Measurements from ENCODE around the gene NME1.
A peak's percentile ranks its signal among the peaks of the same experiment; 100 is the strongest.
"Not testable (repeated sequence)": the region's sequence is repeated elsewhere in the genome, so short reads cannot be mapped to it uniquely, and the experiment has no call there.

Gene NME1

GRCh38 chr17:51144266-51145022 lies 8.9 kb upstream of the NME1 start:
- no peak for DNase-seq (ENCODE audit: low spot score)

DNA sequence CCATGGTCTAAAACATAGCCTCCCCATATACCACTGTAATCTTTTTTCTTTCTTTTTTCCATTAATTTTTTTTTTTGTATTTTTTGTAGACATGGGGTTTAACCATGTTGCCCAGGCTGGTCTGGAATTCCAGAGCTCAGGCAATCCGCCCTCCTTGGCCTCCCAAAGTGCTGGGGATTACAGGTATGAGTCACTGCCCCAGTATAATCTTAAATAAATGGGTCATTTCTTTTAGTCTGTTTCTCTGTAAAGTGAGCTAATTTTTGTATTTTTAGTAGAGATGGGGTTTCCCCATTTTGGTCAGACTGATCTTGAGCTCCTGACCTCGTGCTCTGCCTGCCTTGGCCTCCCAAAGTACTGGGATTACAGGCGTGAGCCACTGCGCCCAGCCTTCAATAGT lies 5.7 kb upstream of the NME1 start:
- DNase-seq (ENCODE audit: low spot score): no peak

DNA sequence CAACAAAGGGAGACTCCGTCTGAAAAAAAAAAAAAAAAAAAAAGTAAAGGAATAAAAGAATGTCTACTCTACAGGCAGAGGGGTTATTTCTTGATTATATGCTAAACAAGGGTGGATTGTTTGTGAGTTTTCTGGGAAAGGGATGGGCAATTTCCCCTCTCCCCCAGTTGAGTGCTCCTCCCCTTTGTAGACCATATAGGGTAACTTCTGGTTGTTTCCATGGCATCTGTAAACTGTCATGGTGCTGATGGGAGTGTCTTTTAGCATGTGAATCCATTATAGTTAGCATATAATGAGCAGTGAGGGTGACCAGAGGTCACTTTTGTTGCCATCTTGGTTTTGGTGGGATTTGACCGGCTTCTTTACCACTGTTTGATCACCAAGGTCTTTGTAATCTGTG lies 4.2 kb upstream of the NME1 start:
- no peak for DNase-seq (ENCODE audit: low spot score)

DNA sequence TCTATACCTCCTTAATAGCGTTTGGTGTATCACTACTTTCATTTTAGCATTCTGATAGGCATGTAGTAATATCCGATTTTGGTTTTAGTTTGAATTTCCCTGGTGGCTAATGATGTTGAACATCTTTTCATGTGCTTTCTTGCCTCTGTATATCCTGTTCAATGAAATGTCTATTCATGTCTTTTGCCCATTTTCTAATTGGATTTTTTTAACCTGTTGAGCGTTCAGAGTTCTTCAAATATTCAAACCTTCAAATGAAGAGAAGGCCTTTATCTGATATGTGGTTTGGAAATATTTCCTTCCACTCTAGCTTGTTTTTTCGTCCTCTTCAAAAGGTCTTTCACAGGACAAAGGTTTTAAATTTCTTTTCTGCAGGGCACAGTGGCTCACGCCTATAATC lies 2.4 kb upstream of the NME1 start:
- DNase-seq (ENCODE audit: low spot score): no peak

DNA sequence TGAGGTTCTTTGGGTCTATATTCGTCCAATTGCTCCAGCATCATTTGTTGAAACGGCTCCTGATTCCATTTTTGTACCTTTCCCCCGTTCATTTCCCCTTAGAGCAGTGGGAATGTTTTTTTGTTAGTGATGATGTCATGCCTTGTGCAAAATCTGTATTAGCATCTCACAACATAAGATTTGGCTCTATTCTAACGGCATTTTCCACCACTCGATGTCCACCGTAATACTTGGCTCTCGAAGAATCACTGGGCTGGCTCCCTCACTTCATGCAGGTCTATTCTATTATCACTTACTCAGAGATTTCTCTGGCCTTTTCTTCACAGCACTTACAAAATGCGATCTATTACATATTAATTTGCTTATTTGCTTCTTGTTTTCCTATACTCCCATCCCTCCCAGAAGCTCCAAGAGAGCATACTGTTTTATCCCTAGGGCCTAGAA lies 571 bp upstream of the NME1 start:
- DNase-seq (ENCODE audit: low spot score): peak; percentile 26

- peak; percentile 14 for DNase-seq (ENCODE audit: low spot score)
Observed at GRCh38 chr17:51154176-51154575, 817 bp downstream of the NME1 start.

GRCh38 chr17:51155416-51155815 lies 2.1 kb downstream of the NME1 start:
- no peak for DNase-seq (ENCODE audit: low spot score)

GRCh38 chr17:51159604-51160003 lies 6.2 kb downstream of the NME1 start:
- no peak for DNase-seq (ENCODE audit: low spot score)

DNA sequence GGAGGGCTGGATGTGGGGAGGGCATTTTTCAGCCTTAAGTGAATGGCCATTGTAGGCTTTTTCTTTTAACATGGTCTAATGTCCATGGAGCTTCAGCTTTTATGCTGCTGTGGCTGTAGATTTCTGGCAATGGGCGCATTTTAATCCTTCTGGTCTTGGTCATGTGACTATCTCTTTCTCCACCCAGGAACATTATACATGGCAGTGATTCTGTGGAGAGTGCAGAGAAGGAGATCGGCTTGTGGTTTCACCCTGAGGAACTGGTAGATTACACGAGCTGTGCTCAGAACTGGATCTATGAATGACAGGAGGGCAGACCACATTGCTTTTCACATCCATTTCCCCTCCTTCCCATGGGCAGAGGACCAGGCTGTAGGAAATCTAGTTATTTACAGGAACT lies 8.2 kb downstream of the NME1 start:
- no peak for DNase-seq (ENCODE audit: low spot score)

DNA sequence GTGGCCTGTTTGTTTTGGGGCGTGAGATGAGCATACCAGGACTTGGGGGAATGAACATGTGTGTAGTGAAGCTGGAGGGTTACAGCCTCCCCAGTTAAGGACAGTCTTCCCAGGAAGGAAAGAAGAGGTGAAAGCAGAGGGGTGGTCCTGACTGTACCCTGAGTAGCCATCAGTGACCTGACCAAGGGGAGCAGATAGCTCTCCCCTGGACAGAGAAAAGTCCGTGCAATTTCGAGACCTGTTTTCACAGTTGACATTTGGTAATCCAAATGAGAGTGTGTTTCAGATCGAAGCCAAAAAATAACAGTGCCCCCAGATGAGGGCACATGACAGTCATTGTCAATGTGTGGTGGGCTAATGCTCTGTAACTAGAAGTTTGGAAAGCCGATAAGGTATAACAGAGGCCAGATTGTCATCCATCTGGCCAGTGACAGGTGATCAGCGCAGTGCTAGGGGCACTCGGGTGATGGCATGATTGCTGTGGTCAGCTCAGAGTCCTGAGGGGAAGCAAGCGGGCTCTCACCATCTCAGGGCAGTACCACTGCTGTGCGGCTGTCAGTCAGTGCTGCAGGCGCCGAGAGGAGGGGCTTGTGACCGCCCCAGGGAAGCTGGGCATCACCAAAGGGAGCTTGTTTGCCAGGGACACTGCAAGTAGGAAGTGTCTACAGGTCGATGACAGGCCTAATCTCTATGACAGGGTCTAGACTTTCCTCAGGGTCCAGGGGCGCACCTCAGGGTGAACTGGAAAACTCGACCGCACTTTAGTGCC lies 11.7 kb downstream of the NME1 start:
- no peak for DNase-seq (ENCODE audit: low spot score)

DNA sequence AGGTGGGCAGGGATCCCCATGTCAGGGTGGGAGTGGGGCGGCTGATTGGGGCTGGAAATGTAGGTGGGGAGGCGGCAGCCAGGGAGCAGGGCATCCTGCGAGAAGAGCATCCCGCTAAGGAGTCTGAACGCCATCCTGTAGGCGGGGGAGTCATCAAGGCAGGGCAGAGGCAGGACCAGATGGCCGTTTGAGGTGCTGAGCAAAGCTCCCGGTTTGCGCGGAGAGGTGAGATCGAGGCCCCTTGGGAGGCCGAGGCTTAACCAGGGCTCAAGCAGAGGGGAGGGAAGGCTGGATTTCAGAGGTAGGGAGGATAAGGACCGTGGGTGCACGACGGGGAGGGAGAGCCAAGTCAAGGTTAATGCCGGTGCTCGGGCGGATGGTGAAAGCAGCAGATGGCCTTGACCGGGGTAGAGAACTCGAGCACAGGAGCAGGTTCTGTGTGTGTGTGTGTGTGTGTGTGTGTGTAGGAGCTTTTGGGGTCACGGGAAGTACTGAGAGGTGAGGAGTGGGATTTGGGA lies 12.4 kb downstream of the NME1 start:
- DNase-seq (ENCODE audit: low spot score): peak; percentile 41

GRCh38 chr17:51166198-51166986 lies 13.0 kb downstream of the NME1 start, which contains the start of gene NME2:
Gene NME2 (plus strand): TSS chr17:51166411. CDS start chr17:51166831, 420 bp downstream.
- DNase-seq (ENCODE audit: low spot score): peak; percentile 98

DNA sequence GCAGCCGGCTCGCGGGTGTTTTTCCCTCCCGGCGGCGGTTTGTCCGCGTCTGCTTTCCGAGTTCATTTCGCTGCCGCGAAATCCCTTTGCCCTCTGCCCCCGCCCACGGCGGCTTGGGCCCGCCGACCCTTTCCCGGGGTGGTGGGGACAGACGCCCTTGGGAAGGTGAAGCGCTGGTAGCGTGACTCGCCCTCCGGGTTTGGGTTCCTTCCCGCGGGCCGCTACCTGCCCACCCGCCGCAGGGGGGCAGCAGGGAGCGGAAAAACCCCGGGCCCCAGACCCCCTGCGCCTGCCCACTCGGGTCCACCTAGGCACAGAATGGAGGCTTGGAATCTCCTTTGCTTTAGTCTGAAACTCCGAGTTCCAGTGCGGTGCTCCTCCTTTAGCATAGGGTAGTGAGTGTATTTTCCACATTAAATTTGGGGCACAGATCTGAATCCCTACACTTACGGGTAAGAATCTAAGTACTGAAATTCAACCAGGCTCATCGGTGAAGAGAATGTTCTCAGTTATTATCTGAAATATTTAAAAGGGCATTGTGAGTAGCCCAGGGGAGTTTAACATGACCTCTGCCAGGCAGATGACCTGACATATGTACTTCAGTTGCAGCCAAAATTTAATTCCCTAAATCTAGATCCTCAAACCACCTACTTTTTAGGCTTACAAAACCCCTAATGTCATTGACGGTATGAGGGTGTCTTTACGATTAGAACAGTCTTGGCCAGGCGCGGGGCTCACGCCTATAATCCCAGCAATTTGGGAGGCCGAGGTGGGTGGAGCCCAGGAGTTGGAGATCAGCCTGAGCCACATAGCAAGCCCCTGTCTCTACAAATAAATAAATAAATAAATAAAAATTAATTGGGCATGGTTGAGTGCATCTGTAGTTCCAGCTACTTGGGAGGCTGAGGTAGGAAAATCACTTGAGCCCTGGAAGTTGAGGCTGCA lies 13.9 kb downstream of the NME1 start:
- peak; percentile 91 for DNase-seq (ENCODE audit: low spot score)

- no peak for DNase-seq (ENCODE audit: low spot score)
Observed at GRCh38 chr17:51169340-51169739, 16.0 kb downstream of the NME1 start.

- DNase-seq (ENCODE audit: low spot score): no peak
Observed at GRCh38 chr17:51170736-51171135, 17.4 kb downstream of the NME1 start.

DNA sequence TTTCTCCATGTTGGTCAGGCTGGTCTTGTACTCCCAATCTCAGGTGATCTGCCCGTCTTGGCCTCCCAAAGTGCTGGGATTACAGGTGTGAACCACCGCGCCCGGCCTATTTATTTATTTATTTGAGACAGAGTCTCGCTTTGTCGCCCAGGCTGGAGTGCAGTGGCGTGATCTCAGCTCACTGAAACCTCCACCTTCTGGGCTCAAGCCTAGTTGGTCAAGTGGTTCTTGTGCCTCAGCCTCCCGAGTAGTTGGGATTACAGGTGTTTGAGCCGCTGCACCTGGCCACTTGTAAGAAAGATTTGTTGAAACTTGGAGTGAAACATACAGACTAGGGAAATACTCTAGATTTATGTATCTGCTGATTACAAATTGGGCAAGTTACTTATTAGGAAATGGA lies 18.7 kb downstream of the NME1 start:
- DNase-seq (ENCODE audit: low spot score): not testable (repeated sequence)

DNA sequence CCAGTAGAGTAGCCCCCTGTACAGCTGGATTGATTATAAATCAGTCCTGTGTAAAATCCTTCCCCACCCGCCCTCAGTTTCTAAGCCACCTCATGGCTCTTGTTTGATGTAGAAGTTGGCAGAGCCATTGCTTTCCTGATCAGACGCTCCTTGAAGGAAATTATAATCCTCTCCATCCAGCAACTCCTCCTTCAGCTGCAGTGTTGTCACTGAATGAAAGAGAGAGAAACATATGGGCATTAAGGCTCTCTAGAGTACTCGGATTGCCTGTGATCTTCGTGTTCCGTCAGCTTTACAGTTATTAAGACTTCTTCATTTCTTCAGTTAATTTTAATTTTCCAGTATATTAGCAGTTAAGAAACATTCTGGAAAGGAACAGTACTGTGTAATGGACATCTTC lies 27.1 kb downstream of the NME1 start:
- DNase-seq (ENCODE audit: low spot score): no peak

DNA sequence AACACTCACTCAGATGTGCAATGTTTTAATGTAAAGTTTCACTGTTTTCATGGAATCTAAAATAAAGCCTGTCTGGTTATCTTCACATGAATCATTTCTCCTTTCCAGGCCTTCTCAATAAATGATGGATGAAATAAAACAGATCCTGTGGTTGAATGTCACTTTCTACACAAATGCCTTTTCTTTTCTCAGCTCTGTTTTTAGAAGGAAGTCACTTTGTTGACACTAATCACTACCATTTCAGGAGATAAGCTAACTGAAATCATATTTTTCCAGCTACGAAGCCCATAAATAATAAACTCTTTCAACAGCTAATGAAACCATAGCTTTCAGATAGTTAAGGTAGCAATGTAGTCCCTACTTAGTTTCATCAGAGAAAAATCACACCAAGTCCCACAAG lies 30.8 kb downstream of the NME1 start:
- DNase-seq (ENCODE audit: low spot score): no peak

DNA sequence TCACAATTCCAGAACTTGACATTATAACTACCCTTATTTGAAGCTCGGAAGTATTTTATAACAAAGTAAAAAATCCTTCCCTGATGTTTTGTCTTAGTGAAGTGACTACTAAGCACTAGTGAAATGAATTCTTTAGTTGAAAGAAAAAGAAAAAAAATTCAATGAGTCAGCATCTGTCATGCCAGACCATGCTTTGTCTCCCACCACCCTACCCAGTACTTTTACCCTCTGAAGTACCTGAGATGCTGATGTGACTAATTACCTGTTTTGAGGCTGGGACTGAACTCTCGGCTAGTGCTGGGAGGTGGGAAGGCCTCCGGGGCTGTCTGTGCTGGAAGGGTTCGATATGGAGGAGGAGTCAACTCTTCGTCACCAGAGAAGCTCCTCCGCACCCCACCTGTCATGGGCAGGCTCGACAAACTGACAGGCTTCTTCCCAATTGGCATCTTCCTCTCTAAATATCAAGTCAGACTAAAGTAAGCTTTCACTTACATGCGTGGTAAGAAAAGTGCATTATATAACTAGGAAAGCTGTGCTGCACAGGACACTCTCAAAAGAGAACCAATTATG lies 32.5 kb downstream of the NME1 start:
- no peak for DNase-seq (ENCODE audit: low spot score)

DNA sequence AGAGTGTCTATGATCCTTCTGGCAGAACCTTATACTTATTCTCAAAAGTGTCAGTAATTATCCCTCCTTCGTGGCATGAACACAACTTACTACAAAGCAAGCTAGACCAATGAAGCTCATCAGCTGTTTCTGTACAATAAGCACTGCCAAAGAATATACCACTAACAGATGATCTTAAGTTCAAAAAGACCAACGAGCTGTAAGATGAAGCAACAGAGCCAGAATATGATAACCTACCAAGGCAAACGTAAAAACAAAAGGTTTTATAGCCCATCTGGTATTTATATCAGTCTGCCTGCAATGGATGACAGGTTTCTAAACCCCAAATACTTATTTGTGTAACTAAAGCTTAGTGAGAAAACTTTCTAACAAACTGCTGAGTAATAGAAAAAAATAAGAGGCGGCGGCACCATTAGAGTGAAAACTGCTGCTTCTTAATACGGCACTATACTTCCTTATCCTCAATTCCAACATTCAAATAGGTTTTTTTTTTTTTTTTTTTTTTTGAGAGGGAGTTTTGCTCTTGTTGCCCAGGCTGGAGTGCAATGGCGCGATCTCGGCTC lies 35.0 kb downstream of the NME1 start:
- no peak for DNase-seq (ENCODE audit: low spot score)

DNA sequence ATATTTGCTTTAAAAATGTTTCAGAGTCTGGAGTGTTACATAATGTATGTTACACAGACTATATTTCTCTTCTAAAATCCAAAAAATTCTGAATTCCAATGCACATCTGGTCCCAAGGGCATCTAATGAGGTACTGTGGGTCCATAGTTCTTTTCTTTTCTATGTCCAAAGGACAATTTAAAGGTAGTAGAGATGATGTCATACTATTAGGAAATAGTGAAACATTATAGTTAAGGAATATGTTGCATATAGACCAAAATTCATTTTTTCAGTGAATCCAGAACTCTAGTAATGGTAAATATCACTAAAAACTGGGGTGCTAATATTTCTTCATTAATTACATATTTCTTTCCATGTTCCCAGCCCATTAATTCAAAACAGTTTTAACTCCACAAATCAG lies 35.8 kb downstream of the NME1 start:
- DNase-seq (ENCODE audit: low spot score): no peak

Measured in AG20443 (cell line).